SH-SY5Y (cell line): Measurements from ENCODE around the gene FAM124B.

Experiments
- GATA2 ChIP-seq: IDR thresholded peaks from 2 replicates; pipeline ENCODE4 v1.6.1; 2011; ENCODE audit warnings: mild to moderate bottlenecking, low read depth, low read length
- GATA3 ChIP-seq: IDR thresholded peaks from 2 replicates; pipeline ENCODE4 v1.6.1; 2011; ENCODE audit warnings: low read depth, mild to moderate bottlenecking, low read length, moderate library complexity

GRCh38 chr2:224354632-224355211 lies 47.2 kb downstream of the FAM124B start:
- no peak for TF ChIP-seq GATA2
- TF ChIP-seq GATA3, result no peak
